ENCODE measurements around the gene SNPH.

- TF ChIP-seq SIN3A (IDR thresholded peaks at IDR 0.05; ENCODE audit: borderline replicate concordance, insufficient read depth, low read length) (no peak), REST (IDR thresholded peaks at IDR 0.05; ENCODE audit: insufficient read depth in 1 of 2, low read depth in 2 of 2, low read length in 2 of 2) (no peak), POLR2AphosphoS5 (IDR thresholded peaks at IDR 0.05; ENCODE audit: low read depth, low read length) (no peak), TAF1 (IDR thresholded peaks at IDR 0.05; ENCODE audit: borderline replicate concordance, insufficient read depth, low read length) (no peak), FOXP2 (optimal IDR thresholded peaks at IDR 0.05; ENCODE audit: borderline replicate concordance, extremely low read depth, extremely low read length, insufficient read depth) (peak; percentile 35)
These were observed 47.3 kb downstream of the SNPH start for GRCh38 chr20:1313236-1313964.

Data from PFSK-1 (cell line).